GM21528 (cell line): ENCODE data around the gene MICOS13.
"Not testable (repeated sequence)": the region's sequence is repeated elsewhere in the genome, so short reads cannot be mapped to it uniquely, and the experiment has no call there.

ENCODE experiments used
- ATAC-seq: cut with Tn5 transposase; IDR thresholded peaks from one replicate; pipeline ENCODE4 v1.9.1; 2021; ENCODE audit warnings: mild to moderate bottlenecking, moderate library complexity; ENCODE audit not compliant: unreplicated experiment, low FRiP score

The MICOS13 gene

DNA sequence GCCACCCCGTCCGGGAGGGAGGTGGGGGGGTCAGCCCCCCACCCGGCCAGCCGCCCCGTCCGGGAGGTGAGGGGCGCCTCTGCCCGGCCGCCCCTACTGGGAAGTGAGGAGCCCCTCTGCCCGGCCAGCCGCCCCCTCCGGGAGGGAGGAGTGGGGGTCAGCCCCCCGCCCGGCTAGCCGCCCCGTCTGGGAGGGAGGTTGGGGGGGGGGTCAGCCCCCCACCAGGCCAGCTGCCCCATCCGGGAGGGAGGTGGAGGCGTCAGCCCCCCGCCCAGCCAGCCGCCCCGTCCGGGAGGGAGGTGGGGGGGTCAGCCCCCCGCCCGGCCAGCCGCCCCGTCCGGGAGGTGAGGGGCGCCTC is 21.7 kb upstream of the MICOS13 start:
- ATAC-seq, result not testable (repeated sequence)

DNA sequence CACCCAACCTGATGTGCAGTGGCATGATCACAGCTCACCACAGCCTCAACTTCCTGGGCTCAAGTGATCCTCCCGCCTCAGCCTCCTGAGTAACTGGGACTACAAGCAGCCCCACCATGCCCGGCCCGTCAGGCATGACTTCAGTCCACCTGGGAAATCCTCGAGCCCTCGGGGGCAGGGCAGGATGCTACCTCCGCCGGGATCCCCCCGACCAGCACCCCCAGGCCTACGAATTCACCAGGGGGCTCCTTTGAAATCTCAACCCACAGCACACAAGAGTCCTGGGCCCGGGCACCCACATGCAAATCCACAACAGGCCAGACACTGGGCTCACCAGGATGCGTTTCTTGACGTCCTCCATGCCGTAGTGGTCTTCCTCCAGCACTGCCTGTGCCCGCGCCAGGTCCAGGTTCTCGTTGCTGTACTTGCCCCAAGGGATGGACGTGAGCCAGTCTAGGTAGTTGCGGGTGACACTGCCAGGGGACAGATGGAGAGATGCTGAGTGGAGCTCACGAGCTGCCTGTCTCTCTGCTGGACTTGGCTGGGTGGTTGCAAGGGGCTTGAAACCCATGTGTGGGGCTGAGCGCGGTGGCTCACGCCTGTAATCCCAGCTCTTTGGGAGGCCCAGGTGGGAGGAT is 20.3 kb upstream of the MICOS13 start:
- ATAC-seq, result no peak

DNA sequence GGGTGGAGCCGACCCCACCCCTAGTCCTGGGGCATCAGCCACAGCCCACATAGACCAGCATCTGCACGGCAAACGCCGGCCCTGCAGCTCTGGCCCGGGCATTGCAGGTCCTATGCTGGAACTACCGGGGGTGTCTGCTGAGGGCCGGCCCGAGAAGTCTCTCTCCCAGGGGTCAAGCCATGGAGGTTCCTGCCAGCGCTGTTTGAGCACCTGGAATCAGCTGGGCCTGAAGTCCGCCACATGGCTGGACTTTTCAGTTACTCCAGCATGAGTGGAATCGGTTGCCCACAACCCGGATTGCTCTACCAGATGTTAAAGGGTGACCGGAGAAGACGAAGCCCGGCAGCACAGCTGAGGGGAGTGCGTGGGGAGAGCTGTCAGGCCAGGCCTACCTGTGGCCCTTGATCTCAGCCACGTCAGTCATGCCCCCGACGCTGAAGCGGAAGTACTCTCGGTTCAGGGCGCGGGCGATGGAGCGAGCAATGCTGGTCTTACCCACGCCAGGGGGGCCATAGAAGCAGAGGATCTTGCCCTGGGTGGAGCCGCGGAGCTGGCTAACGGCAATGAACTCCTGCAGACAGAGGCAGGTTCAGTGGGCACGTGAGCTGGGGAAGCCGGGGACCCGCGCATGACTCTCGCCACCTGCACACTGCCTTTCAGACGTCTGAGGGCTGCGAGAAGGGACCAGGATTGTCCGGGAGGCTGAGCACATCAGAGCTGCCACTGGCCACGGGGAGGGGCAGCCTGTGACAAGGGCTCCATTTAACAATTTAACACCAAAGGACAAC is 18.5 kb upstream of the MICOS13 start:
- ATAC-seq, result no peak

DNA sequence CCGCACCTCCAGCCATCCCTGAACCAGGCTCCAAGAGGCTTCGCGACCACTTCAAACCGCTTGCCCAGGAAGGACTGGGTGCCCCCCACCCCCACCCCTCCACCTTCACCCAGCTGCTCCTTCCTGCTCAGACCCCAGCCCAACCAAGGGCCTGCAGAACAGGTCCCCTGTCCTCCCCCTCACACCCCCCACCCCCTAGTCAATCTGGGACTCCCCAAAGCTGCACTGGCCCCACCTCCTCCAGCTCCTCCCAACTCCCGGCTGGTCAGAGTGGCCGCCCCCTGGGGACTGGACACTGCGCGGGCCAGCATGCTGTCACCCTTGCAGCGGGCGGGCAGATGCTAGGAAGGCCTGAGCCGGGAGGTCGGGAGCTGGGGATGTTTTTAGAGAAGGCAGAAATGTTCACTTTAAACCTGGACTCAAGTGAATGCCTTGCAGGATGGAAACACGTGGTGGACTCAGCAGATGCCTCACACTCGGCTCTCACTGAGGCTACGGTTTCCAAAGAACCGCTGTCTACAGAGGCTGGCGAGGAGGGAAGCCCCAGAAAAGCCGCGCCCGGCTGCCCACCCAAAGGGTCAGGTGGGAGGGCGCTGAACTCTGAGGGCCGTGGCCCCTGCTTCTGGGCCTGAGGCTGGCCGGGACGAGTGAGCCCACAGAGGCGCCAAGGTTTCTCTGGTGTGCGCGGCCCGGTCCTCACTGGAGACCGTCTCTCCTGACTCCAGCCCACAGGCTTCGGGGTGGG is 17.7 kb upstream of the MICOS13 start:
- ATAC-seq, result no peak

DNA sequence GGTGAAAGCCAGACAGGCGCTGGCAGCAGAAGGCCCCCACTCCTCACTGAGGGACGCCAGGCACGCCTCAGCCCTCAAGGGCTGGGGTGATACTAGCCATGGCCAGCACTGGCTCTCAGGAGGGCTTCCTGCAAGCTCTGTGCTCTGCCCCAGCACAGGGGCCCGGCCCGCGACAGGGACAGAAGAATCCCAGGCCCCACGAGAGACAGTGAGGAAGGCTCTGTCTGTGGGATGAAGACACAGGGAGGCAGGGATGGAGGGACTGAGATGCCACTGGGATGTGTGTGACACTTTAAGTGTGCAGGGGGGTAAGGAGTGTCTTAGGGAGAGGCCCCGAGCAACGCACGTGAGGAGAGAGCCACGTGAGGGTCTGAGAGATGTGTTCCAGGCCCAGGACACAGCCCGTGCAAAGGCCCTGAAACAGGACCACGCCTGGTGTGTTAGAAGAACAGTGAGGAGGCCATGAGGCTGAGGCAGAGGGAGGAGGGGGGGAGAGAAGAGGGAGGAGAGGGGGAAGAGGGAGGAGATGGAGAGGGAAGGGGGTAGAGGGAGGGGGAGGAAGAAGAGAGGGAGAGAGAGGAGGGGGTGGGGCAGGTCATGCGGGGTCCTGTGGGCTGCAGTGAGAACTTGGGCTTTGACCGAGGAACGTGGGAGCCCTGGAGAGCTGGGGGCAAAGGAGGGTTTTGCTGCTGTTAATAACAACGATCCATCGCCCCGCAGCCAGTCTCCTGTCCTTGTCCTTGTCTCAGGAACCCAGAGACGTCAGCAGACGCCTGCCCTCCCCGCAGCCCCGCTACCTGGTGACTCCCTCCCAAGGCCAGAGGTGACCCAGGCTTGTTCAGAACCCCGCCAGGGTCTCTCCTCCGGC is 16.9 kb upstream of the MICOS13 start:
- ATAC-seq, result no peak

DNA sequence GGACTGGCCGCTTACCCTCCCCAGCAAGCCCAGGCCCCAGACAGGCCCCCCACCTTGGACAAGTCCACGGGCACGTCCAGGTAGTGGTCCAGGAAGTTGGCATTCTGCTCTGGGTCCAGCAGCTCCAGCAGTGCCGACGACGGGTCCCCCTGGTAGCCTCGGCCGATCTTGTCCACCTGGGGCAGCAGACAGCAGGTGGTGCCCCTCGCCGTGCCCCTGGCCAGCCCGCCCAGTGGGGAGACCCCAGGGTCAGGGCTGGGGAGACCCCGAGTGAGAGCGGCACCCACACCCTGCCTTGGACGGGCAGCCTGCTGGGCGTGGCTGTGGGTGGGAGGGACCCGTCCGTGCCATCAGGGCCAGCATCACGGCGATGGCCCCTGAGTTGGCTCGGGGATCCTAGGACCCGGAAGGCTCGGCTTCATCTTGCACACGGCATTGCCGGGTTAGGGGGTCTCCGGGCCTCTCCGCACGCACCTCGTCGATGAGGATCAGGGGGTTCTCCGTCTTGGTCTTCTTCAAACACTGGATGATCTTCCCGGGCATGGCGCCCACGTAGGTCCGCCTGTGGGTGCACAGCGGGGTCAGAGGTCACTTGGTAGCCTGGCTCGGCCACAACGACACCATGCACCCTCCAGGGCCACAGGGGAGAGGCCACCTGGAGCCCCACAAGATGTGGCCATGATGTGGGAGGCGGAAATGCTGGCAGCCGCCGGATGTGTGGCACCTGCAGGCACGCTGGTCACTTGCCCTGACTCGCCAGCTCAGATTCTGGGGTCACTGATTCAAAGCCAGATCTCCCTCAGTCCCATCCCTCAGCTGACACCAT is 16.1 kb upstream of the MICOS13 start:
- no peak for ATAC-seq

DNA sequence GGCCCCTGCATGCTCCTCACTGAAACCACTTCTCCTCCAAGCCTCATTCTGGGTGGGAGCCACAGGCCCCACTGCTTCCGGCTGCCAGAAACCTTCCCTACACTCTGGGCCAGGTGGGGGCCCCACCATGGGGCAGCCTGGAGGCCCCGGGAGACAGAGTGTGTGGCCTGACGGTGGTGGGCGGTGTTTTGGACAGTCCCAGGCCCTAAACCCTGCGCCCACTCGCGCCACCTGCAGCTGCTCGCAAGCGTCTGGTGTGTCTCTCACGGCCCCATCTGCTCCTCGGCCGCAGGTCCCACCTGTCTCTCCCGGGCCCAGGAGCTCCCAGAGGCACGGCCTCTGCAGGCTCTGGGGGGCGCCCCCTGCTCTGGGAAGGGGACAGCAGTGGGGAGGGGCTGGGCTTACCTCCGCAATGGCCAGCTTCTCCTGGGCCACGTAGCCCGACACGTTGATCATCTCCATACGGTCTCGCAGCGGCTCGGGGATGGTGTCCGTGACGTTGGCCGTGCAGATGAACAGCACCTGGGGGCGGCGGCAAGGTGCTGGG is 15.4 kb upstream of the MICOS13 start:
- no peak for ATAC-seq

DNA sequence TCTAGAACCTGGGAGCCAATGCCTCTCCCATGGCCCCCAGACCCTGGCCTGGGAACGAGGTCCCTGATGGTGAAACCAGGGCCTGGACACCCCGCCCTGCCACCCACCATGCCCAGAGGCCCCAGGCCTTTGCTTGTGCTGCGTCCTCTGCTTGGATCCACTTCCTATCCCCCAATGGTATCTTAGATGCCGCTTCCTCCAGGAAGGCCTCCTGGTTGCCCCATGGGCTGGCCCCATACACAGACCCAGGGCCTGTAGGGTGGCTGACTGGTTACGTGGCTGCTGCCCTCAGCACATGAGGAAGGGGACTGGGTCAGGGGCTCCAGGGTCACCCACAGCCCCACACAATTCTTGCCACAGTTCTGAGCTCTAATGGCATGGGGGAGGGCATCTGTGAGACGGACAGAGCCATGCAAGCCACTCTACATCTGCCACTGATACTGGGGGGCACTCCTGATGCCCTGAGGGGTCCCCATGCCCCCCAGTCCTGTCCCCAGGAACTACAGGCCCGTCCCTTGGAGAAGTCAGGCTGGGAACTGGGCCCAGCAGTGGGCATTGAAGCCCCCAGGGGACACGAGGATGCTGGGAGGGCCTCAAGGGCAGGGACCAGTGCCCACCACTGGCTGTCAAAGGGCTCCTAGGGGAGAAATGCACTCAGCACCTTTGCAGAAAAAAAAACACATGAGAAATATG is 14.8 kb upstream of the MICOS13 start:
- ATAC-seq, result no peak

DNA sequence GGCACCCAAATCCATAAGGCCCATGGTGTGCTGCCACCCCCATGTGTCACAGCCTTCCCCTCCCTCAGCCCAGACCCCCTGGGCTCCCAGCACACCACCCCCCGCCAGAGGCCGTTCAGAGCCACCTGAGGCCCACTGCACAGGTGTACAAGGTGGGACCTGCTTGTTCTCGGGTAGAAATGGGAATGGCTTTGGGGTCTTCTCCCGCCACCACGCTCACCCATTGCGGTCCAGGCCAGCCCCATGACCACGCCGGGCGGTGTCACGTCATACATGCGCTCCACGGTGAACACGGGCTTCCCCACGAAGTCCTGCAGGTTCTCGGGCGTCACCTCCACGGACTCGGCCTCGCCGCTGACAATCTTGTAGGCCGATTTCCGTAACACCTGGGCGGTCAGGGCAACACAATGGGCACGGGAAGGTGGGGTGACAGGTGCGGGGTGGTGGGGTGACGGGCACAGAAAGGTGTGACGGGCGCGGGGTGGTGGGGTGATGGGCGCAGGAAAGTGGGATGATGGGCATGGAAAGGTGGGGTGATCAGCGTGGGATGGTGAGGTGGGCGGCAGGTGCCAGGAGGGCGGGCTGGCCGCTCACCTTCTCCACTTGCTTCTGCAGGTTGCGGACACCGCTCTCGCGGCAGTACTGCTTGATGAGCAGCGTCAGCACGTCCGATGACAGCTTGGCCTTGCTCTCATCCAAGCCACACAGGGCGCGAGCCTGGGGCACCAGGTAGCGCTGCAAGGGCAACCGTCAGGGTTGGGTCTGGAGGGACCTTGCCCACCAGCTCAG is 14.0 kb upstream of the MICOS13 start:
- no peak for ATAC-seq

DNA sequence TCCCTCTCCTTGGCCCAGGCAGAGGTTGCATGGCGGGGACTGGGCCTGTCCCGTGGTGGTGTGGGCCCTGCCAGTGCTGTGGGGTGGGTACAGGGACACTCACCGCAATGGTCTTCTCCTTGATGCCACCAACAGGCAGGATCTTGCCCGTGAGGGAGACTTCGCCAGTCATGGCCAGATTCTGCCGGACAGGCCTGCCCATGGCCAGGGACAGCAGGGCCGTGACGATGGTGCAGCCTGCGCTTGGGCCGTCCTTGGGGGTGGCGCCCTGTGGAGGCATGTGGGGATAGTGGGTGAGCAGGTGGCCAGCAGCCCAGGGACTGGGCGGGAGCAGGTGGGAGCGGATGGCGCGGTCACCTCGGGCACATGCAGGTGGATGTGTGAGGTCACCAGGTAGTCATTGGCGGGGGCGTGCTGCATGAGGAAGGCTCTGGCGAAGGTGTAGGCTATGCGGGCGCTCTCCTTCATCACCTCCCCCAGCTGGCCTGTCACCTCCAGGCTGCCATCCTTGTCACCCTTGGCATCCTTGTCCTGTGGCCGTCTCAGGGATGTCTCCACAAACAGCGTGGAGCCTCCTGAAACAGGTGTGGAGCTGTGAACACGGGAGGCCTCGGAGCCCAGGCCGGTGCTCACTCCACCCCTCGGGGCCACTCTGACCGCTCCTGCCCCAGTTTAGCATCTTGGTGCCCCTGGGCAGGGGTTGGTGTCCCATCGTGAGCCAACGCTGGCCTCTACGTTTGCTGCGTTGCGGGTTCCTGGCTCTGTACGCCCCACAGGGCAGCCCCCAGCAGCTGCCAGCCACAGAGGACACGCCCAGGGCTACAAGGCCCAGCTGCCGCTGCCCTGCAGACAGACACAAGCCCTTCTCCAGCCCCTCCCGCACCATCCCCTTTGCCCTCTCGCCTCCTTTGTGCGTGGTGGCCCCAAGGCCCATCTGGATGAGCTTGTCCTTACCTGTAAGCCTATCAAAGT is 13.2 kb upstream of the MICOS13 start:
- ATAC-seq, result no peak

DNA sequence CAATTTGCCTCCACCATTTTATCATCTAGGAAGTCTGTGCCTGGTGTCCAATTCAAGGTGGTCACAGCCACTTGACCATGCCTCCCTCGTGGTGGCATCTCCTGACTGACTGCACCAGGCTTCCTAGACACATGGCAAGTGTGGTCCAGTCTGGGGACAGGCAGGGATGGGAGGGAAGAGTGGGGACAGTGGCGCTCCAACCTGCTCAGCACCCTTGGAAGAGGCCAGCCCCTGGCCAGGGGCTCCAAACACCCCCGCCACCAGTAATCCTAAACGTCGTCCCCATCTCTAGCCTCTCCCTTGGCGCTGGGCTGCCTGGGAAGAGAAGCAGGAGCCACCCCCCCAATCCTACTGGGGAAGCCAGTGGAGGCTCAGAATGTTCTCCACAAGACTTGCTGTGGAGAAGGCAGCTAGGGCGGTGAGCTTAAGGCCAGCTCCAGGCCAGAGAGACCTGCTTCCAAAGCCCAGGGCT is 12.4 kb upstream of the MICOS13 start:
- ATAC-seq, result no peak

DNA sequence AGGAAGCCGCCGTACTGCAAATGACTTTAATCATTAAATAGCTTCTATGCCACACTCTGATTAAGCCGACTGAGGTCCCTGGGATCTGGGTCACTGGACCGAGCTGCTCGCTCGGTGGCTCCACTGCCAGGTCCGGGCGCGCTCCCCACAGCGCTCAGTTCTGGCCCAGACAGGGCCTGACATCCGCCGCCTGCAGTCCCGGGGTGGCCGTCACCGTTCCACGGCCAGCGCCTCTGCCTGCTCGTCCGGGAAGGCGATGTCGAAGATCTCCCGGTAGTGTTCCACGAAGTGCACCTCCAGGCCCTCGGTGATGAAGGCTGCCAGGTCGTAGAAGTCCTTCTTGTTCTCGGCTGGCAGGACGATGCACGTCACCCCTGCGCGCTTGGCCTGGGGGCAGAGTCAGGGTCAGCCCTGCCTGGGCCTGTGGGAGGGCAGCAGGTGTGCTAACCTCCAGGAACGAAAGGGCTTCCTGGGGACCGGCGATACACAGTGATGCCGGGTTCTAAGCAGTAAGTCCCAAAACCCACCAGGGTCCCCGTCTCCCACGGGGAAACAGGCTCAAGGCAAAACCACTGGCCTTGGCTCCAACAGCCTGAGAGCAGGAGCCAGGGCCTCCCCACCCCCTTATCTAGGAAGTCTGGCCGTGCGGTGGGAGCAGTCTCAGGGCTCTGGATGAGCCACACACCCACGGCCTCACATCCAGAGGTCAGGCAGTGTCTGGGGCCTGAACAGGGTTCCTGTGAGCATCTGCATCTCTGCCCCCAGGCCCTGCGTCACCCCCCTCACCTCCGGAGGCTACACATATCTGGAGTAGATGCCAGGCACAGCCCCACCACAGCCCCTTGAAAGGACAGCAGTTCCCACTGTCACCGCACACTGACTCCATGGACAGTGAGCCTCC is 11.8 kb upstream of the MICOS13 start:
- ATAC-seq, result no peak

DNA sequence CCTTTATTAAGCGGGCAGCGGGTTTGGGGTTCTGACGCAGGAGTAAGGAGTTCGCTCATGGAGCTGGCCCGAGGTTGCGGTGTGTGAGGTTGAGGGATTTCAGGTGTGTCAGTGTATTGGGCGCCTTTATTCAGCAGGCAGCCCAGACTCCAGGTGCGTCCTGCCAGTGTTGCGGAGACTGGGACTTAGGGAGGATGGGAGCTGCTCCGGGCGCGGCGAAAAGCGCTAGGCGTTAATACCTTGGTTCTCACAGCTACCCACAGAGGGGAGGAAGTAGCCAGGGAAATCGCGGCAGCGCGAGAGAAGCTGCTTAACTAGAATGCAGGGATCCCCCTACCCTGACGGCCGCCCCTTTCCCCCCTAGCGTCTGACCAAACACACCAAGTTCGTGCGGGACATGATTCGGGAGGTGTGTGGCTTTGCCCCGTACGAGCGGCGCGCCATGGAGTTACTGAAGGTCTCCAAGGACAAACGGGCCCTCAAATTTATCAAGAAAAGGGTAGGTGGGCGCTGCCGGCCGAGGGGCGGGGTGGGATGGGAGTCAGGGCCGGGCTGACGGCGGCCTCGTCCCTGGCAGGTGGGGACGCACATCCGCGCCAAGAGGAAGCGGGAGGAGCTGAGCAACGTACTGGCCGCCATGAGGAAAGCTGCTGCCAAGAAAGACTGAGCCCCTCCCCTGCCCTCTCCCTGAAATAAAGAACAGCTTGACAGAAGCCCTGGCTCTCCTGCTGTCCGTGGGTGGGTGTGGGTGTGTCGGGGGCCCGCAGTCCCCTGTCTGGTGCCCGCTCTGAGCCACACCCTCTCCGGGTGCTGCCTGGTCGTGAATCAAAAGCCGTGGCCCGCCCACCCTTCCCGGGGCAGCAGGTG is 10.9 kb upstream of the MICOS13 start:
- no peak for ATAC-seq

DNA sequence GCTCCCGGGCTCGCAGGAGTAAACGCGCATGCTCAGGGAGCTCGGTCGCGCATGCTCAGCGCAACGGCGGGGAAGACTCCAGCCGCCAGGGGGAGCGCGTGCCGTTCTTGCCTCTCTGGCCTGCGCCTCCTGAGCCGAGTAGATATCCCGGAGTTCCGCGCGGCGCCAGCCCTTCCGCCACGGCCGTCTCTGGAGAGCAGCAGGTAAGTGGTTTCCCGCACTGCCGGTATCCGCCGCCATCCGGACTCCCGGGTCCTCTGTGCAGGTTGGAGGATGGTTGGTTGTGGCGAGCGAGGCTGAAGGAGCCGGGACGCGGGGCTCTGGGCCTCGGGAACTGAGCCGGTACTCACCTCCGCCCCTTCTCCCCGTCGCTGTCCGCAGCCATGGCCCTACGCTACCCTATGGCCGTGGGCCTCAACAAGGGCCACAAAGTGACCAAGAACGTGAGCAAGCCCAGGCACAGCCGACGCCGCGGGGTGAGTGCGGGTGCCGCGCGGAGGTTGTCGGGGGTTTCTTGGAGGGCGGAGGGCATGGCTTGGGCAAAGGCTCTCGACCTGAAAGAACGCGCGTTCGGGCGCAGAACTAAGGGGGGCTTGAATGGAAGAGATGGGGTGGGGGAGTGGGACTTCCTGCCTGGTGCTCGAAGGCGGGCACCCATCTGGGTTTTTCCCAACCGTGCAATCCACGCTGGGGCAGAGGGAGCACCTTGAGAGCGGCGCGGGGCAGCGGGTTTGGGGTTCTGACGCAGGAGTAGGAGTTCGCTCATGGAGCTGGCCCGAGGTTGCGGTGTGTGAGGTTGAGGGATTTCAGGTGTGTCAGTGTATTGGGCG is 10.0 kb upstream of the MICOS13 start, which contains the start of gene RPL36:
Gene RPL36, plus strand, starts transcription at position 171 of the 830 bp plus-strand sequence. Its CDS starts 213 bp downstream, at position 384.
- ATAC-seq, result peak; percentile 52
